ES-I3 (cell line): ENCODE data around the gene PNLIP.

Source experiments
- H3K36me3 ChIP-seq: 2 replicates; pipeline ENCODE4 v1.6.1; 2013; ENCODE audit warnings: mild to moderate bottlenecking, low read length, control low read depth, moderate library complexity; ENCODE audit not compliant: insufficient read depth
- H3K4me1 ChIP-seq: 2 replicates; pipeline ENCODE4 v1.6.1; 2013; ENCODE audit warnings: mild to moderate bottlenecking, control low read depth, low read length; ENCODE audit not compliant: insufficient read depth
- H3K9ac ChIP-seq: 2 replicates; pipeline ENCODE4 v1.6.1; 2013; ENCODE audit warnings: low read depth, mild to moderate bottlenecking, low read length, moderate library complexity
- H3K9me3 ChIP-seq: 2 replicates; pipeline ENCODE4 v1.6.1; 2013; ENCODE audit warnings: mild to moderate bottlenecking, low read length, moderate library complexity; ENCODE audit not compliant: control insufficient read depth, insufficient read depth

PNLIP gene

GRCh38 chr10:116548301-116548700 lies 2.6 kb downstream of the PNLIP start:
- H3K36me3 ChIP-seq = no peaks in the 10 kb centered on the region
- H3K9ac ChIP-seq = no peak overlapping the region
- no peaks in the 10 kb centered on the region for H3K9me3 ChIP-seq
- H3K4me1 ChIP-seq = no peaks in the 10 kb centered on the region

GRCh38 chr10:116553378-116553980 lies 7.7 kb downstream of the PNLIP start:
- H3K36me3 ChIP-seq = no peaks in the 10 kb centered on the region
- no peak overlapping the region for H3K9ac ChIP-seq
- no peaks in the 10 kb centered on the region for H3K9me3 ChIP-seq
- no peaks in the 10 kb centered on the region; the same call in 1 of the 2 replicates for H3K4me1 ChIP-seq

- no peak overlapping the region for H3K9ac ChIP-seq
- H3K4me1 ChIP-seq = no peaks in the 10 kb centered on the region; the same call in 1 of the 2 replicates
- no peaks in the 10 kb centered on the region for H3K9me3 ChIP-seq
- H3K36me3 ChIP-seq = no peaks in the 10 kb centered on the region
Observed at GRCh38 chr10:116554628-116555027, 8.9 kb downstream of the PNLIP start.

GRCh38 chr10:116555880-116556279 lies 10.1 kb downstream of the PNLIP start:
- Histone ChIP-seq H3K4me1 (no peaks in the 10 kb centered on the region; the same call in 1 of the 2 replicates), H3K36me3 (no peaks in the 10 kb centered on the region), H3K9me3 (no peaks in the 10 kb centered on the region), H3K9ac (no peak overlapping the region)

GRCh38 chr10:116557305-116557880 lies 11.7 kb downstream of the PNLIP start:
- no peaks in the 10 kb centered on the region for H3K9me3 ChIP-seq
- H3K4me1 ChIP-seq = no peaks in the 10 kb centered on the region; the same call in 1 of the 2 replicates
- H3K36me3 ChIP-seq = no peaks in the 10 kb centered on the region
- H3K9ac ChIP-seq = no peak overlapping the region

GRCh38 chr10:116565534-116565933 lies 19.8 kb downstream of the PNLIP start:
- no peaks in the 10 kb centered on the region for H3K4me1 ChIP-seq
- no peaks in the 10 kb centered on the region for H3K36me3 ChIP-seq
- H3K9me3 ChIP-seq = no peaks in the 10 kb centered on the region
- H3K9ac ChIP-seq = no peak overlapping the region

GRCh38 chr10:116566932-116567331 lies 21.2 kb downstream of the PNLIP start:
- H3K36me3 ChIP-seq = no peaks in the 10 kb centered on the region
- H3K9me3 ChIP-seq = no peaks in the 10 kb centered on the region
- no peak overlapping the region for H3K9ac ChIP-seq
- no peaks in the 10 kb centered on the region for H3K4me1 ChIP-seq

- Histone ChIP-seq H3K36me3 (no peaks in the 10 kb centered on the region), H3K9ac (no peak overlapping the region), H3K4me1 (no peaks in the 10 kb centered on the region), H3K9me3 (no peaks in the 10 kb centered on the region)
Observed at GRCh38 chr10:116567335-116567734, 21.6 kb downstream of the PNLIP start.

GRCh38 chr10:116574797-116575196 lies 29.1 kb downstream of the PNLIP start:
- Histone ChIP-seq H3K9me3 (no peaks in the 10 kb centered on the region), H3K4me1 (no peaks in the 10 kb centered on the region), H3K9ac (no peak overlapping the region)

GRCh38 chr10:116587878-116588591 lies 42.3 kb downstream of the PNLIP start:
- no peaks in the 10 kb centered on the region; the same call in 1 of the 2 replicates for H3K9me3 ChIP-seq
- H3K36me3 ChIP-seq = no peaks in the 10 kb centered on the region
- no peaks in the 10 kb centered on the region for H3K4me1 ChIP-seq
- no peak overlapping the region for H3K9ac ChIP-seq

More at GRCh38 chr10:116574797-116575196, 29.1 kb downstream of the PNLIP start:
- H3K36me3 ChIP-seq = no peaks in the 10 kb centered on the region

GRCh38 chr10:116588995-116589394 lies 43.3 kb downstream of the PNLIP start:
- Histone ChIP-seq H3K36me3 (no peaks in the 10 kb centered on the region), H3K9ac (no peak overlapping the region), H3K9me3 (no peaks in the 10 kb centered on the region; the same call in 1 of the 2 replicates), H3K4me1 (no peaks in the 10 kb centered on the region)

- Histone ChIP-seq H3K9ac (no peak overlapping the region), H3K36me3 (no peaks in the 10 kb centered on the region), H3K4me1 (no peaks in the 10 kb centered on the region), H3K9me3 (no peaks in the 10 kb centered on the region; the same call in 1 of the 2 replicates)
Observed at GRCh38 chr10:116589926-116590325, 44.2 kb downstream of the PNLIP start.

GRCh38 chr10:116590590-116591444 lies 45.1 kb downstream of the PNLIP start, which contains the start of gene PNLIPRP1:
Gene PNLIPRP1 (plus strand): TSS chr10:116590959. CDS start chr10:116591130, 171 bp downstream.
- no peaks in the 10 kb centered on the region for H3K36me3 ChIP-seq
- H3K4me1 ChIP-seq = no peaks in the 10 kb centered on the region
- H3K9ac ChIP-seq = no peak within 1 kb of the TSS
- no peaks in the 10 kb centered on the region; the same call in 1 of the 2 replicates for H3K9me3 ChIP-seq

GRCh38 chr10:116593139-116593740 lies 47.5 kb downstream of the PNLIP start:
- Histone ChIP-seq H3K9ac (no peak overlapping the region), H3K36me3 (no peaks in the 10 kb centered on the region), H3K9me3 (no peaks in the 10 kb centered on the region; the same call in 1 of the 2 replicates), H3K4me1 (no peaks in the 10 kb centered on the region)
